ENCODE results near the gene KRTAP4-8.
"Not testable (repeated sequence)": the region's sequence is repeated elsewhere in the genome, so short reads cannot be mapped to it uniquely, and the experiment has no call there.

Gene KRTAP4-8

DNA sequence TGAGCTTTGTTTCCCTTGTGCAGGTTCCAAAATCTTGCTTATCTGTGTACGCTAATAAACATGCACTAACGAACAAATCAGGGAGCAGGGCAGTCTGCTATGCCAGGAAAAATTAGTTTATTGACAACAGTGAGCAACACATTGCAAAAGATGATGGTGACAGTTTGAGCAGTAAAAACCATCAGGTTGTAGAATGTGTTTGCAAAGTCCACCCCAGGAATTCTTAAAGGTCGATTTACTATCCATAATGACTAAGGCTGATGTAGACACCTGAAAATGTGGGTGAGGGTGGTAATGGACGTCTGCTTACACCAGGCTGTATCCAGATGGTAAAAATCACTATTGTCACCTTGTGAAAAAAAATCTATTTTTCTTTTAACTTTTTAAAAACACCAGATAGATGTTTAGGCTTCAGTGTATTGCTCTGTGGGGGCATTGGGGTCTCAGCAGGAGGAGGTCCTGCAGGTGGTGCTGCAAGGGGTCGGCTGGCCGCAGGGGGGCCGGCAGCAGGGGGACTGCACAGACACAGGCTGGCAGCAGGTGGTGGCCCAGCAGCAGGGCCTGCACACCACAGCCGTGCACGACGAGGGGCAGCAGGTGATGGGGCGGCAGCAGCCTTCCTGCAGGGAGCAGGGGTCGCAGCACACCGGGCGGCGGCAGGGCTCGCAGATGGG, 32.8 kb downstream of the KRTAP4-8 start:
- not testable (repeated sequence) for DNase-seq (ENCODE audit: low read depth in 2 of 2)

DNA sequence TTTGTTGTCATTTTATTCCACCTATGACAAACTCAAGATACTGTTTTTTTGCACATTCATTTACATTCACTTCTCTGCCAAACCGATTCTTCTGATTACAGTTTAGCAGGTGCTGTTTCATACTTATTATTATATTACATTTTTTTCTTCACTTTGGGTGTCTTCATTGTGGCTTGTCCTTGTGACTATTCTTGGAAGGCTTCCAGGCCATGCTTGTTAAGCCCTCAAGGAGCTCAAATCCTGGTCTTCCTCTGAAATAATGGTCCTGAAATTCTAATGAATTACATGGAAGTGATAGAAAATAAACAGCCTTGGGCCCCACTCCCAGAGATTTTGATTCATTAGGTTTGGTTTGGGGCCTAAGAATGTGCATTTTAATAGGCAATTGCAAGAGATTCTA, 33.6 kb downstream of the KRTAP4-8 start:
- DNase-seq (ENCODE audit: low read depth in 2 of 2): no peak

DNA sequence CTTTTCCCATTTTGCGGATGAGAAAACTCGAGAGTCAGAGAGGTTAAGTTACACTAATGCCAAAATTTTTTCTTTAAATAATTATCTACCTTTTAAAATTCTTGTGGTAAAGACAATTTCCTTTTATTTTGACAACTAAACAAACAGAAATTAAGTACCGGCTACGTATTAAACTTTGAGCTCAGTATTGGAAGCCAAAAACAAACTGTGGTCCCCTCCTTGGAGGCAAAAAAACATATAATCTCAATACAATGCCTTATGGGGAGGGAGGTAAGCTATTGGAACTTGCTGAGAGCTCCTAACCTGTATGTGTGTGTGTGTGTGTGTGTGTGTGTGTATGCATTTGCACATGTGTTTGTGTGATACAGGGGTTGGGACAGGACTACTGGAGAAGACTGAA, 34.5 kb downstream of the KRTAP4-8 start:
- DNase-seq (ENCODE audit: low read depth in 2 of 2): no peak

DNA sequence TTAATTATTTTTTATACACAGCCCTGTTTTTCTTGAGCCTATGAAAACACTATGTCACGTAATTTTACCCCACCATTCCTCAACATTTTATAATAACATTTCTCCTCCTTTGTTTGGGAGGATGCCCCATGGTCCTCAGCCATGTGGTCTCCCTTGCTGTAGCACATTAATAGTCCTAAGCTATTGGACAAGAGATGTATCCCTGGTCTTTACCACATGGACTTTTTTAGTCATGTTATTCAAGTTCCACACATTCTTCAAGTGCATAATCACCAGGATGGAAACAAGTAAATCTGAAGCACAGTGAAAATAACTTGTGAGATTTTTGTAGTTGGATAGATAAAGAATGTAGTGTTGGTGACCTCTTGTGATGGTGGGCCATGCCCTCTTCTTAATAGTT, 36.0 kb downstream of the KRTAP4-8 start:
- no peak for DNase-seq (ENCODE audit: low read depth in 2 of 2)

DNA sequence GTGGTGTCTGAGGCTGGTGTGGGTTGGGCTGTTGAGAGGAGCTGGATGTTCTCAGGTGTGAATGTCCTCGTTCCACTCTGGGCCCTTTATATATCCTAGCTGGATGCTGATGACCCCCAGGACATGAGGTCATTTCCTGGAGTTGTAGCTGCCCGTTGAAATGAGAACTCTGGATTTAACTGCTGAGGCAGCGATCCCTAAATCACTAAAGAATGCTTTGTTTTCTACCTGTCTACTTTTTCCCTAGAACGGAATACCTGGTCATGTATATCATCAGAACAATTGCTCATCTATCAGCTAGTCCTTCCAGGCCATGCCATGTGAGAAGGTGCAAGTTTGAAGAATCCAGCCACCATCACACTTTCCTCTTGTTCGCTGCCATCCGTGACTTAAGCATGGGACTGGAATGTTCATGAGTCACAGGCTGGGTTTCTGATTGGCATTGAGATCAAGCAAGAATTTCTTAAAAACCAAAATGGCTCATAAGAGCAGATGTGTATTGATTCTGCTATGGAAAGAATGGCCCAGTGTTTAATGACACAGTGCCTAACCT, 37.8 kb downstream of the KRTAP4-8 start, which contains the start of gene KRTAP2-3:
Gene KRTAP2-3 (minus strand): TSS at position 63 of the 553 bp plus-strand sequence. CDS start 64 bp downstream, outside the sequence.
- DNase-seq (ENCODE audit: low read depth in 2 of 2): no peak

DNA sequence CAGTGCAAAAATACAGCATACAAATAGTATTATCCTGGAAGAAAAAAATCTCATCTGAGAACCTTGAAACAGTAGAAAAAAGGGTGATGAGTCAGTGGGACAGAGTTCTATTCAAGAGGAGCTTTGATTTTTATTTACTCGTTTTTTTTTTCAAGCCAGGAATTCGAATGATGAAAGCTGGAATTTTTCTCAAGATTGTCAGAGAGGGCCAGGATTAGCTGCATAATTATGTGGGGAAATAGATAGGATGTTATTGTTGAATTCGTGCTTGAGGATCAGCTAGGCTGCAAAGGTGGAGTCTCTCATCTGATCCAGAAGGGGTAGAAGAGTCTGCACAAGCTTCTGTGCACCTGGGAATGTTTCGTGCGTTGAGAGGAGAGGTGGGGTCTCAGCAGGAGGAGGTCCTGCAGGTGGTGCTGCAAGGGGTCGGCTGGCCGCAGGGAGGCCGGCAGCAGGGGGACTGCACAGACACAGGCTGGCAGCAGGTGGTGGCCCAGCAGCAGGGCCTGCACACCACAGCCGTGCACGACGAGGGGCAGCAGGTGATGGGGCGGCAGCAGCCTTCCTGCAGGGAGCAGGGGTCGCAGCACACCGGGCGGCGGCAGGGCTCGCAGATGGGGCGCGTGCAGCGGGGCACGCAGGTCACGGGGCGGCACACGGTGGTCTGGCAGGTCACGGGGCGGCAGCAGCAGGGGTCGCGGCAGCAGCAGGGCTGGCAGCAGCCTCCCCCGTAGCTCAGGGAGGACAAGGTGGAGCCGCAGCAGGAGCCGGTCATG, 38.5 kb downstream of the KRTAP4-8 start:
- DNase-seq (ENCODE audit: low read depth in 2 of 2): not testable (repeated sequence)

DNA sequence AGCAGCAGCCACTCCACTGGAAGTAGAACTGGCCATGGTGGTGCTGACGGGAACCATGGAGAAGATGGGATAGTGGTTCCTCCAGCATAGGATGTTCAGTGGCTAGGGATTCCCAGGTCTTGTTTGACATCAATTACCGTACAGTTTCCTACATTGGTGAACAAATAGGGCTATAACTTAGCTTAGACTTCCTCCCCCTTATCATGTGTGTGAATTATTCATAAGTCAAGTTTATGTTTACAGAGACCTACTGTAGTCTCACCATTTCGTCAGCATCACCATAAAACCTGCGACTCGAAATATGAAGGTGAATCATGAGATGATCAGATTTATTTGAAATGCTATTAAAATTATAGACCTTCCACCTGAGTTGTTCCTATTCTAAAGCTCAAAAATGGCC, 39.2 kb downstream of the KRTAP4-8 start:
- DNase-seq (ENCODE audit: low read depth in 2 of 2): no peak

DNA sequence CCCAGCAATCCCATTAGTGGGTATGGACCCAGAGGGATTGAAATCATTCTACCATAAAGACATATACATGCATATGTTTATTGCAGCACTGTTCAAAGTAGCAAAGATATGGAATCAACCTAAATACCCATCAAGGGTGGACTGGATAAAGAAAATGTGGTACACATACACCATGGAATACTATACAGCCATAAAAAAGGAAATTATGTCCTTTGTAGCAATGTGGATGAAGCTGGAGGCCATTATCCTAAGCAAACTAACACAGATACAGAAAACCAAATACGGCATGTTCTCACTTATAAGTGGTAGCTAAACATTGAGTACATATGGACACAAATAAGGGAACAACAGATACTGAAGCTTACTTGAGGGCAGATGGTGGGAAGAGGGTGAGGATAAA, 40.4 kb downstream of the KRTAP4-8 start:
- no peak for DNase-seq (ENCODE audit: low read depth in 2 of 2)

DNA sequence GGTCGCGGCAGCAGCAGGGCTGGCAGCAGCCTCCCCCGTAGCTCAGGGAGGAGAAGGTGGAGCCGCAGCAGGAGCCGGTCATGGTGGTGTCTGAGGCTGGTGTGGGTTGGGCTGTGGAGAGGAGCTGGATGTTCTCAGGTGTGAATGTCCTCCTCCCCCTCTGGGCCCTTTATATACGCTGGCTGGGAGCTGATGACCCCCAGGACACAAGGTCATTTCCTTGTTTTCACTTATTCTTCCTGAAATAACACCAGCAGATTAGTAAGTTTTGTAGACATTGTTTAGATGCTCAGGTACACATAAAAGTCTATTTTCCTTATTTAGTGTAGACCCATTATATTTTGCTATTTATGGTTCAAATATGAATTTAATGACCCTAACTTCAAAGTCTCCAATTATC, 42.8 kb downstream of the KRTAP4-8 start, which contains the start of gene KRTAP2-2:
Gene KRTAP2-2 (minus strand): TSS at position 101 of the 400 bp plus-strand sequence. CDS start 19 bp downstream, at position 82.
- DNase-seq (ENCODE audit: low read depth in 2 of 2): not testable (repeated sequence)

DNA sequence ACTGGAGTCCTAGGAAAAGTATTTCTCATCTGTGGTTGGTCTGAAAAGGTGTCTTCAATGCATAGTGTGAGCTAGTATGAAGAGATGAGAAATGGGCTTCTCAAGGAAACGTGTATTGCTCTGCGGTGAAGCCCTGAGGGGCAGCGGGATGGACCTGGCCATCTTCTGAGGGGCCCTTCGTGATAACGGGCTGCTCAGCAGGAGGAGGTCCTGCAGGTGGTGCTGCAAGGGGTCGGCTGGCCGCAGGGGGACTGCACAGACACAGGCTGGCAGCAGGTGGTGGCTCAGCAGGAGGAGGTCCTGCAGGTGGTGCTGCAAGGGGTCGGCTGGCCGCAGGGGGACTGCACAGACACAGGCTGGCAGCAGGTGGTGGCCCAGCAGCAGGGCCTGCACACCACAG, 43.4 kb downstream of the KRTAP4-8 start:
- DNase-seq (ENCODE audit: low read depth in 2 of 2): not testable (repeated sequence)

DNA sequence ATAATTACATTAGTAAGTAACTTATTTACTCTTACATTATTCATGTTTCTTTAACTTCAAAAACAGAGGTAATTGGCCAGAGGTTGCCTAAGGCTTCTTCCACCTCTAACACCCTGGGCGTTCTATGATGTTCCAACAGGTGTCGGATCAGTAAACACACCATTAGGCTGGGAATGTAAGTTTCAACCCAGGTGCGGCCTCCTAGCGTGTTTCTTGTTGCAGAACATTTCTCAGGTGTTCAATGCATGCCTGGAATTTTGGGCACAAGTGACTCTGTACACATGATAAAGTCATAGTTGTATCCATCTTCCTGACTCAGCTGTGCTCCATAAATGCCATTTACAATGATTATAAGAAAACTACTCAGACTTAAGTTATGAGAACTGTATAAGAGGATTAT, 43.9 kb downstream of the KRTAP4-8 start:
- DNase-seq (ENCODE audit: low read depth in 2 of 2): no peak

DNA sequence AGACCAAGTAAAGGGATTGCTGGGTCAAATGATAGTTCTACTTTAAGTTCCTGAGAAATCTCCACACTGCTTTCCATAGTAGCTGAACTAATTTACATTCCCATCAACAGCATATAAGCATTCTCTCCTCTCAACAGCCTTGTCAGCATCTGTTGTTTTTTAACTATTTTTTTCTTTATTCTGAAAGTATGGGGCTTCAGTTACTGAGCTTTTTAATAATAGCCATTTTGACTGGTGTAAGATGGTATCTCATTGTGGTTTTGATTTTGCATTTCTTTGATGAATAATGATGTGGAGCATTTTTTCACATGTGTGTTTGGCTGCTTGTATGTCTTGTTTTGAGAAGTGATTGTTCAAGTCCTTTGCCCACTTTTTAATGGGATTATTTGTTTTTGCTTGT, 45.4 kb downstream of the KRTAP4-8 start:
- DNase-seq (ENCODE audit: low read depth in 2 of 2): no peak

DNA sequence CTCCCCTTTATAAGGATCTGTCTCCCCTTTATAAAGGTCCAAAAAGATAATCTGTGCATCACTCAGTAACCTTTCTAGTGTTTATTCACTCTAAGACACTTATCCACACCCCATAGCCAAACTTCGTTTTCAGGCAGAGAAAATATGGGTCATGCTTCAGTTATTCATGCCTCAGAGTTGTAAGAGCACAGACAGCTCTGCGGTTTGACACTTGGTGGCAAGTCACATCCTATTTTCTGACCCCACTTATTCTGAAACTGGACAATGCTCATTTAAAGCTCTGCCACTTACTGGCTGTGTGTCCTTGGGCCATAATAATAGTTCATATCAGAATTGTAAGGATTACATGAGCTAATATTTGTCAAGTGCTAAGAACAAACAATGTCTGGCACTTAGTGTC, 48.8 kb downstream of the KRTAP4-8 start:
- no peak for DNase-seq (ENCODE audit: low read depth in 2 of 2)

DNA sequence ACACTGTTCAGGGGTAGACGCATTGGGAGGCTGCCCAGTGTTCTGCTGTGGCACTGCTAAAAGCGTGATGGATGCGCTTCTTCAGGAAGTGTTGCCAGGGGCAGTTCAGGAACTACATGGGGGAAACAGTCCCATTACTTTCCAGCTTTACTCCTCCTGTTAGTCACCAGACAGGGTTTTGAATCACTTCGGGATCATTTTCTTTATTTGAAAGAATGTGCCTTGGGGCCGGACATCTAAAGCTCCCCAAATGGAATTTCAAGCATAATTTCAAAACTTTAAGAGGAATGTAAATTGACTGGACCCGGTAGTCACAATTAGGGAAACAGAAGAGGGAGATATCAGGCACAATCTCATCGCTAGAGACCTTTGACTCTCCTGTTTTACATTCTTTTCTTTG, 49.5 kb downstream of the KRTAP4-8 start:
- DNase-seq (ENCODE audit: low read depth in 2 of 2): no peak

Measured in stimulated activated CD4-positive, alpha-beta T cell treated with anti-CD3 and anti-CD28 coated beads, Interleukin-1b, Interleukin-23, amount 100 ng/mL, for 1 hour (primary cell).